Left colon (tissue), 2 donors: ENCODE results near the gene INTS13. TPM values are rescaled to one million over a fixed set of nuclear protein-coding genes. Genes with fewer than 3 reads are reported as not detected.
"Not testable (repeated sequence)": the region's sequence is repeated elsewhere in the genome, so short reads cannot be mapped to it uniquely, and the experiment has no call there.

ENCODE experiments used
- ATAC-seq: fragments of 200-7000 bp; cut with Tn5 transposase; one replicate; pipeline ENCODE4 v1.9.1; 2020; ENCODE audit warnings: mild to moderate bottlenecking, moderate library complexity
- DNase-seq, 2 donors: peaks; one replicate each; pipeline ENCODE4 v3.0.0-alpha.2; 2020
- intact Hi-C, 2 donors: fragments of 100-400 bp; cut with DNase I in 1 of 2; cut with micrococcal nuclease in 1 of 2; formaldehyde crosslinking; loops; one replicate each; pipeline versions ENCODE4 v1.11.2 to v1.14.0; 2022; cut with DNase I, micrococcal nuclease
- total RNA-seq, 2 donors: library from RNA; stranded (reverse); fragmentation: NEBNext Ultra II Directional; extraction: Animal tissue kit (Norgen Biotek cat#: 25700); gene quantifications; one replicate each; pipeline ENCODE4 v1.2.1, GENCODE V29; 2021
- donor health status: DM: no; HTN: no; CAD: no.
- donor health status: DM: yes; HTN: yes; CAD: no.

The INTS13 gene
- total RNA-seq, 2 donors from 2014 or later: 11.5 to 12.9 TPM

GRCh38 chr12:26878661-26879119 lies 59.1 kb downstream of the INTS13 start:
- intact Hi-C loops: no loop called here
- ATAC-seq (peak; percentile 91), DNase-seq (peak; percentile 63 to 78)

DNA sequence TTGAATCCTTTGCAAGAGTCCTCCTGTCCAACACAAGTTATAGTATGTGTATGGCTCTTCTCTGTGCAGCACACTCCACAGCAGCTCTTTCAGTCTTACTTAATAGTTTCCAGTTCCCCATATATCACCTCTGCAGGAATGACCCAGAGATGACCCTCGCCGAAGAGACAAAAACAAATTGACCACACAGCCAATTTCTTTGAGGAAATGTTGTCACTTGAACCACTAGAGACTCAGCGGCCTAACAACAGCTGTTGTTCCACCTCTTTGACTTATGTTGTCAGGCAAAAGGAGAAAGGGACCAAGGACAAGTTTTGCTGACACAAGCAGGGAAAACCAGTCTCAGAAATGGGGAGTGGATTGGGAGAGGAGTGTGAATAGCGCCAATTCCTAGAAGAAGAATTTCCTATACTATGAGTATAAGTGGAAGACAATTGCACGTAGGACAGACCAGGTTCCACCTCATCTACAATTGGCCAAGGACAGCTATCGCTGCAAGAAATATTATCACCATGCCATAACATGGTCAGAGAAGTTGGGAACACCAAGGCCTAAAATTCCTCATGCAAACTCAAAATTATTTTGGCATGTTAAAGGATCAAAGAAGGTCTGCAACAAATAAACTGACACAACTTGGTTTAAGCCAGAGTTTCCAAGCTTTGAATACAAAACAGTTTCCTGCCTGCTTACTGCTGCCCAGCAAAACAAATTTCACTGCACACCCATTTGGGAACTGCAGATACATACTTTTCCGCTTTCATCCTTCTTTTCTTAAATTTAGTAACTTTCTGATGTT lies 63.1 kb downstream of the INTS13 start:
- no peak for ATAC-seq
- no peak for DNase-seq
- intact Hi-C loops: no loop called here

DNA sequence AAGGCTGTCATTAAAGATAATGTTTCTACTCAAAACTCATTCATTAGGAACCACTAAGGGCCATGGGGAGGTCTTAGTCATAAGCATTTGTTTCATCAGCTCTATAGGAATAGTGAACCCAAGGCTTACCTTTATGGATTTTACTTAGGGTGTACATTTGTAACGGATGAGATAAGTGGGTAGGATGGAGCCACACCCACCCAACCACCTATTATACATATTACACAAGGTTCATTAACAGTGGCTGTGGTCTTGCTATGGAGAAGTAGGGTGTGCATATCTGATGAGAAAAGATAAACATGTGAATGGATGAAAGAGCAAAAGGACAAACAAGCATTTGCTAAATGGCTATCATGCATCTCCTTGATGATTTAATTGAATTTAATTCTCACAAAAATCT lies 65.2 kb downstream of the INTS13 start:
- no peak for ATAC-seq
- intact Hi-C loops: no loop called here

DNA sequence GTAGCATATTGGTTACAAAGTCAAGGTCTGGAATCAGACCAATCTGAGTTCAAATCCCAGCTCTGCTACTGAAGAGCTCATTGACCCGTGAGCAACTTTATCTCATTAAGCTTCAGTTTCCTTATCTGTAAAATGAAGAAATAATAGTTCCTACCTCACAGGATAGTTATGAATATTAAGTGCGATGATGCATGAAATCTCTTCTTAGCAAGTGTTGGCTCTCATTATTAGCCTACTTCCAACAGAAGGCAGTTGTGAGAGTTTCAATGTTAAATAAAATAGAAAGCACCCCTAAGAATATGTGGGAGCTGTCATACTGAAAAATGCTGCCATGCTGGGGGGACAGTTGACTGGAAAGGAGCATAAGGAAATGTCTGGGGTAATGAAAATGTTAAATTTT lies 65.8 kb downstream of the INTS13 start:
- intact Hi-C loops: no loop called here
- ATAC-seq (no peak), DNase-seq (no peak)

More for the DNA sequence above, 65.2 kb downstream of the INTS13 start:
- no peak for DNase-seq

DNA sequence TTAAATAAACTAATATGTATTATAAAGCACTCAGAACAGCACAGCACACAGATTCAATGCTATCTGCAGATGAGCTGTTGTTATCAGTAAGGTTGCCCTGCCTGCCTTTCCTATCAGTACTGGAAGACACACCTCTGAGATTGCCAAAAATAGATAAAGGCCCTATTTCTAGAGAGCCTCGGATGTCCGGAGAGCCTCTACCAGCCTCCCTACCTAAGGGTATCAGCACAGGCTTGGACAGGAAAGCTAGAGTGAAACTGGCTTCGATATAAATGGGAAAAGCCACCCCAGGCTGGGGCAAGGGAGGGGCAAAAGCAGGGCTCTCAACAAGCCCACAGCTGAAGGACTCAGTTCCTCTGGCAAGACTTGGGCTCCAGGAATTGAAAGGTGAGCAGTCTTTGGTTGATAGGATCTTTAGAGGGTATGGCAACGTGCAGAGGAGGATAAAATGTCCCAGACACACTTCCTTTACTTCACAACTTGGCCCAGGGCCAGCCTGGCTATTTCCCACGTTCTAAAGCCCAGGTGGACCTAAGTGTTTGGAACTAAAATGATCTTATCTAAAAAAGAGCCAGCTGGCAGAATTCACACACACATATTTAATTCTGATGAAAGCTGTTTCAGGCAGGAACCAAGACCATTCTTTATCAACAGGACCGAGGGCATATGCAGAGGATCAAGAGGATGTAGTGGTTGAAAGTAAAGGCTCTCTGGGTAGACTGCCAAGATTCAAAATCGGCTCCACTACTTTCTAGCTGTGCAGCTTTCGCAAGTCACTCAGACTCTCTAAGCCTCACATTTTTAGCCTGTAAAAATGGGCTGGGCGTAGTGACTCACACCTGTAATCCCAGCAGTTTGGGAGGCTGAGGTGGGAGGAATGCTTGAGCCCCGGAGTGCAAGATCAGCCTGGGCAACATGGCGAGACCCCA lies 67.0 kb downstream of the INTS13 start:
- DNase-seq: peak in 1 of 2 donors; percentile 32
- intact Hi-C loops: no loop called here
- ATAC-seq: peak; percentile 66

DNA sequence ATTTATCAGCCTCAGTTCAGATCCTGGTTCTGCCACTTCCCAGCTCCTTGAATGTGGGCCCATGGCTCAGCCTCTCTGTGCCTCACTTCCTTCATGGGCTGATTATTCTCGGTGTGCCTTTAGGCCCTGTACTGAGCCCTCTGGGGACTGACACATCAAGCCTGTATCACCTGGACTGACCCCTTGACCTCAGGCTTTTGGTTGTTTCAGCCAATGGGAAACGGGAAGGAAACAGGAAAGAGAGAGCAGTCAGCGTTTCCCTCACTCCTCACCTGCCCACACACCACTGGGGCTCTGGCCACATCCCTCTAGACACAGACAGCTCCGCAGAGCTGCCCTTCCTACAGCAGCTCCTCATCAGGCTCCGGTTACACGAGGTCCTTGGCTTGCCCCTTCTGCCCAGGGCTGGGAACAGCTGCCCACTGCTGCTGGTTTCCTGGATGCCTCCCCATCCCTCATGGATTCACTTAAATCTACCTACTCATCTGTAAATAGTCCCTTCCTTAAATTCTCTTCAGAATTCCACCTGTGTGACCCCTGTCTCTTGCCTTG lies 67.8 kb downstream of the INTS13 start:
- no peak for ATAC-seq
- intact Hi-C loops: no loop called here

DNA sequence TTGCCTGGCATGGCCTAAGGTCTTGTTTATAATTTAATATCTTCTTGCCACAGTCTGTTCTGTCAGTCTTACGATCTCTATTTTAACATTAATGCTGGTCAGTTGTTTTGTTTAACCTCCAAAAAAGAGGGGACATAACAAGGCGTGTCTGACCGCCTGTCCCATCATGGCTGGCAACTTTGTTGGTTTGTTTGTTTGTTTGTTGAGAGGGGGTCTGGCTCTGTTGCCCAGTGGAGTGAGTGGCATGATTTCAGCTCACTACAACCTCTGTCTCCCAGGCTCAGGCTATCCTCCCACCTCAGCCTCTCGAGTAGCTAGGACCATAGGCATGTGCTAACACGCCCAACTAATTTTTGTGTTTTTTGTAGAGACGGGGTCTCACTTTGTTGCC lies 68.7 kb downstream of the INTS13 start:
- intact Hi-C loops: no loop called here
- ATAC-seq (no peak), DNase-seq (no peak)

More for the DNA sequence above, 67.8 kb downstream of the INTS13 start:
- DNase-seq: no peak

- intact Hi-C loops: no loop called here
- DNase-seq: no peak
Observed at GRCh38 chr12:26868447-26869103, 69.2 kb downstream of the INTS13 start.

GRCh38 chr12:26867080-26867479 lies 70.7 kb downstream of the INTS13 start:
- ATAC-seq: no peak
- no peak for DNase-seq
- intact Hi-C loops: no loop called here

More at GRCh38 chr12:26868447-26869103, 69.2 kb downstream of the INTS13 start:
- ATAC-seq: peak; percentile 30

DNA sequence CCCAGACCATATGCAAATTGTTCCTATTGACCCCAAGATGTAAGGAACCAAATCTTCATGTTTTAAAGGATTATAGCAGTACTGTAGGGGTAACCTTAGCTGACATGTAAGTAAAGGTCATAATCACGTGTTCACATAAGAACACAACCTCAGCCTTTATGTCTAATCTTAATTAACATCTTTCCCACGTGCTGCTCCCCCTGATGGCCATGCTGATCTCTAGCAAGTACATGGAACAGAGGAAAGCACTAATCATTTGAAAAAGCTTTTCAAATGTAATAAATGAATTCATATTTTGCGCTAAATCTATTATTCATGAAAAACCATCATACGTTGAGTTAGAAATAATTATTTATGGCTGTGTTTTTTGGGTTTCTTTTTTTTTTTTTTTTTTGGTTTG lies 74.3 kb downstream of the INTS13 start:
- intact Hi-C loops: no loop called here
- DNase-seq (no peak), ATAC-seq (no peak)

DNA sequence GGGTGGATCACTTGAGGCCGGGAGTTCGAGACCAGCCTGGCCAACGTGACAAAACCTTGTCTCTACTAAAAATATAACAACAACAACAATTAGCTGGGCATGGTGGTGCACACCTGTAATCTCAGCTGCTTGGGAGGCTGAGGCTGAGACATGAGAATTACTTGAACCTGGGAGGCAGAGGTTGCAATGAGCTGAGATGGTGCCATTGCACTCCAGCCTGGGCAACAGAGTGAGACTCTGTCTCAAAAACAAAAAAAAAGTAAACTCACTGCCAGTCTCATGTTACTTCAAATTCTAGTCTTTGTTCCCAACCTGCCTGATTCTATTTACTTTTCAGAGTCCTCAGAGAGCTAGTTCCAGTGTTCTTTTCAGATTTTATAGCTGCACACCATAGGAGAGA lies 75.0 kb downstream of the INTS13 start:
- intact Hi-C loops, ATAC-seq, DNase-seq: not testable (repeated sequence)

- ATAC-seq (no peak), DNase-seq (no peak)
- intact Hi-C loops: no loop called here
Observed at GRCh38 chr12:26861690-26862089, 76.1 kb downstream of the INTS13 start.

DNA sequence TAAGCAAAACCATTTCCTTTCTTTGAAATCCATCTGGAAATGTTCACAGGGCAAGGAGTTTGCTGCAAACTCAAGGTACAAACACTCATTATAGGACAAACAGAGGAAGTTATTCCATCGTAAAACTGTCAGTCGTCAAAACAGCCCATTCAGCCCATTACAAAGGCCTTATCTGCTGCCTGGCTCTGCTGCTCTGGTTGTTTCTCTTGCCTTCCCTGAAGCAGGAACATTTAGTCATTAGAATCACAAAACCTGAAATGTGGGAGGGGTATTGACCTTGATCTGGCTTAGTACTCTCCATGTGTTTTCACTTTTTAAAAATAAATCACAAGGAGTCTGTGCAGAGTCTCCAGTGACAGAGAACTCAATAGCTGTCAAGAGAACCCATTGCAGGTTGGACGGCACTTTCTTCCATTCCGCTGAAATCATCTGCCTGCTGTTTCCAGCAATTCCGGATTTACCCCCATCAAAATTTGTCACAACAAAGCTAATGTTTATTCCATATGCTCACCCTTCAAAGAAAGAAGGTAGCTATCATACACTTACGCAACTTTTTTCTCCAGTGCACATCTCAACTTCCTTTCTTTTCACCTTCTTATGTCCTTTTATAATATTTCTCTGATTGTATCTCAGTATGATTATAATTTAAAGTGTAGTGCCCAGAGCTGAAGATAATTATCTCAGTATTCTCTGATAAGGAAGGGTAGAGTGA lies 80.2 kb downstream of the INTS13 start:
- ATAC-seq: peak; percentile 77
- intact Hi-C loops: no loop called here

GRCh38 chr12:26855337-26855736 lies 82.4 kb downstream of the INTS13 start:
- no peak for ATAC-seq
- intact Hi-C loops: loop anchor here in 1 of 2 donors (2.0 kb wide), 1 partner anchor 29 kb away; no protein-coding TSS in a partner anchor

More for the DNA sequence above, 80.2 kb downstream of the INTS13 start:
- no peak for DNase-seq

More at GRCh38 chr12:26855337-26855736, 82.4 kb downstream of the INTS13 start:
- DNase-seq: no peak
